Trophoblast cell (in vitro differentiated cells and primary cell): Measurements from ENCODE around the gene APOC3.
"Not testable (repeated sequence)": the region's sequence is repeated elsewhere in the genome, so short reads cannot be mapped to it uniquely, and the experiment has no call there.

Experiments
- DNase-seq, 2 donors: peaks; one replicate each; pipeline ENCODE4 v3.0.0-alpha.2; 2016
- H2AFZ ChIP-seq: 2 replicates; pipeline ENCODE4 v1.6.1; 2013; ENCODE audit warnings: low read length, moderate library complexity, mild to moderate bottlenecking; ENCODE audit not compliant: insufficient read depth, poor library complexity
- H2AK5ac ChIP-seq: 2 replicates; pipeline ENCODE4 v1.6.1; 2013; ENCODE audit warnings: mild to moderate bottlenecking, low read length
- H2BK120ac ChIP-seq: 2 replicates; pipeline ENCODE4 v1.6.1; 2013; ENCODE audit warnings: low read length, mild to moderate bottlenecking, moderate library complexity; ENCODE audit not compliant: insufficient read depth, poor library complexity
- H2BK12ac ChIP-seq: 2 replicates; pipeline ENCODE4 v1.6.1; 2013; ENCODE audit warnings: mild to moderate bottlenecking, low read length, moderate library complexity
- H2BK5ac ChIP-seq: 2 replicates; pipeline ENCODE4 v1.6.1; 2013; ENCODE audit warnings: low read length, low read depth, moderate library complexity, mild to moderate bottlenecking; ENCODE audit not compliant: poor library complexity
- H3K14ac ChIP-seq: 2 replicates; pipeline ENCODE4 v1.6.1; 2013; ENCODE audit warnings: mild to moderate bottlenecking, low read length
- H3K18ac ChIP-seq: 2 replicates; pipeline ENCODE4 v1.6.1; 2013; ENCODE audit warnings: mild to moderate bottlenecking, low read length
- H3K23ac ChIP-seq: 2 replicates; pipeline ENCODE4 v1.6.1; 2013; ENCODE audit warnings: low read length
- H3K27ac ChIP-seq: 2 replicates; pipeline ENCODE4 v1.5.1; 2013; ENCODE audit warnings: low read depth, mild to moderate bottlenecking, inconsistent platforms, low read length, moderate library complexity
- H3K27me3 ChIP-seq: 2 replicates; pipeline ENCODE4 v1.6.1; 2013; ENCODE audit warnings: inconsistent platforms, mild to moderate bottlenecking, low read length, moderate library complexity; ENCODE audit not compliant: insufficient read depth
- H3K36me3 ChIP-seq, 2 experiments: 1 replicate in 1 of 2; 2 replicates in 1 of 2; pipeline ENCODE4 v1.6.1; 2013; ENCODE audit warnings: low read length in 2 of 2, mild to moderate bottlenecking in 2 of 2, moderate library complexity in 1 of 2; ENCODE audit not compliant: insufficient read depth in 2 of 2, control insufficient read depth in 1 of 2
- H3K4ac ChIP-seq: 2 replicates; pipeline ENCODE4 v1.6.1; 2013; ENCODE audit warnings: low read depth, mild to moderate bottlenecking, low read length, moderate library complexity
- H3K4me1 ChIP-seq, 2 experiments: 1 replicate in 1 of 2; 2 replicates in 1 of 2; pipeline ENCODE4 v1.6.1; 2013; ENCODE audit warnings: low read length in 2 of 2, mild to moderate bottlenecking in 2 of 2, moderate library complexity in 1 of 2; ENCODE audit not compliant: insufficient read depth in 2 of 2, control insufficient read depth in 1 of 2
- H3K4me2 ChIP-seq: 2 replicates; pipeline ENCODE4 v1.6.1; 2013; ENCODE audit warnings: inconsistent platforms, mild to moderate bottlenecking, low read length, moderate library complexity
- H3K4me3 ChIP-seq: 2 replicates; pipeline ENCODE4 v1.5.1; 2013; ENCODE audit warnings: mild to moderate bottlenecking, low read depth, low read length, inconsistent platforms
- H3K79me1 ChIP-seq: one replicate; pipeline ENCODE4 v1.6.1; 2013; ENCODE audit warnings: low read length
- H3K79me2 ChIP-seq: 2 replicates; pipeline ENCODE4 v1.6.1; 2013; ENCODE audit warnings: low read length, mild to moderate bottlenecking; ENCODE audit not compliant: control insufficient read depth, insufficient read depth, poor library complexity
- H3K9ac ChIP-seq: 2 replicates; pipeline ENCODE4 v1.6.1; 2013; ENCODE audit warnings: mild to moderate bottlenecking, low read length
- H3K9me3 ChIP-seq: 2 replicates; pipeline ENCODE4 v1.6.1; 2013; ENCODE audit warnings: low read depth, mild to moderate bottlenecking, control low read depth, inconsistent platforms, low read length; ENCODE audit not compliant: insufficient read depth
- H4K12ac ChIP-seq: 2 replicates; pipeline ENCODE4 v1.6.1; 2013; ENCODE audit warnings: low read depth, mild to moderate bottlenecking, low read length, moderate library complexity
- H4K8ac ChIP-seq: 2 replicates; pipeline ENCODE4 v1.6.1; 2013; ENCODE audit warnings: low read depth, mild to moderate bottlenecking, low read length, moderate library complexity
- H4K91ac ChIP-seq: one replicate; pipeline ENCODE4 v1.6.1; 2013; ENCODE audit warnings: low read depth, mild to moderate bottlenecking, low read length, moderate library complexity
- WGBS: extraction: QIAGEN DNeasy Blood & Tissue Kit; methylation state at CpG from one replicate; pipeline ENCODE4 v1.1.7; 2013; ENCODE audit warnings: missing lambda C conversion rate; ENCODE audit not compliant: insufficient read length, insufficient coverage; ENCODE audit errors: extremely low coverage; 5-methylcytosine and 5-hydroxymethylcytosine counted together

The APOC3 gene

DNA sequence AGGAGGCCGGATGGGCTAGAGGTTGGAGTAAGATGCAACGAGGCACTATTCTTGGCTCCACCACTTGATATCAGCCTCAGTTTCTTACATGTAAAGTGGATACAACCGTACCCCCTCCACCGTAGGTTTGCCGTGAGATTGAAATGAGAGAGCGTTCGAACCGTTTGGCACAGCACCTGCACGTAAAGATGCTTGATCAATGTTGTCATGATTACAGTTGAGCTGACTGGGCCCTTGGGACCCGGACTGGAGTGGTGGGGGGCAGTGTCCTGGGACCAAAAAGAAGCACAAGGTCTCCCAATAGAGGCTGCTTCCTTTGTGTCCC, 3.7 kb downstream of the APOC3 start:
- no peak overlapping the region for H3K14ac ChIP-seq
- H3K4me1 ChIP-seq: peaks cover 15 to 17% of the 10 kb centered on the region in 2 experiments
- H3K9ac ChIP-seq: no peak overlapping the region
- H4K12ac ChIP-seq: no peak overlapping the region
- no peak overlapping the region for H2AK5ac ChIP-seq
- H3K4me3 ChIP-seq: no peak overlapping the region
- H3K27me3 ChIP-seq: no peaks in the 10 kb centered on the region
- no peak overlapping the region for H2BK120ac ChIP-seq
- no peak overlapping the region for H3K4me2 ChIP-seq
- no peak overlapping the region for H3K18ac ChIP-seq
- no peaks in the 10 kb centered on the region for H3K9me3 ChIP-seq
- no peaks in the 10 kb centered on the region for H3K79me2 ChIP-seq
- H3K23ac ChIP-seq: no peak overlapping the region
- H3K36me3 ChIP-seq: no peaks in the 10 kb centered on the region
- H2BK12ac ChIP-seq: no peak overlapping the region
- H3K27ac ChIP-seq: no peak overlapping the region
- no peak overlapping the region for H3K4ac ChIP-seq
- H3K79me1 ChIP-seq: peaks cover 3% of the 10 kb centered on the region
- no peak overlapping the region for H4K8ac ChIP-seq
- no peak overlapping the region for H4K91ac ChIP-seq
- no peak overlapping the region for H2BK5ac ChIP-seq
- DNase-seq: no peak
- no CpG with 5 or more reads among the region's 10 CpGs for WGBS
- no peak overlapping the region for H2AFZ ChIP-seq

DNA sequence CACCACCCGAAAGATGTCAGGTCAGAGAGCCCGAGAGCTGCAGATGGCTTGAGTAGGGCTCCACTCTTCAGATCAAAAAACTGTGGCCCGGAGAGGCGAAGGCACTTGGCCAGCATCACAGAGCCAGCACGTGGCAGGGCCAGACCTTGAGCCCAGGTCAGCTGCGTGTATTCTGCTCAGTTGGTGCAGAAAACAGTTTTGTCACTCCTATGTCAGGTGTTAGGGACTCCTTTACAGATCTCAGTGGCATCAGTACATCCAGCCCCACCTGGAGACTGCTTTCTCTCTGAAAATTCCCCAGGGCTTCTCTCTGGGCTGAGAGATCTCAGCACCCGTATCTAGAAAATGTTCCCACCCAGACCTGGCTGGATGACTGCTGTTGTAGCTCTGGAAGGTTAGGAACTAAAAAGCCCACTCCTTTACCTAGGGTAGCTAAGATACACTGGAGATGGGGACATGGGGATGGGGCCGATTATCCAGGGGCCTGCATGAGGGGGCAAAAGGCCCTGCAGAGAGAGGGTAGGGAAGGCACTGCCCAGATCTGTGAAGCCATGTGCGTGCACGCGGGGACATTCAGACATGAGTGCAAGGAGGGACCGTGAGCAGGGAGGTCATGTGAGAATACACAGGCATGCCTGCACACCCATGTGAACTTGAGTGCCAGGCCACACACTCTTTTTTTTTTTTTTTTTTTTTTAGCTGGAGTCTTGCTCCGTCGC, 4.3 kb downstream of the APOC3 start:
- Histone ChIP-seq H3K4ac (no peak overlapping the region), H3K14ac (no peak overlapping the region), H2AFZ (no peak overlapping the region), H2BK120ac (no peak overlapping the region), H4K8ac (no peak overlapping the region), H3K18ac (no peak overlapping the region), H4K91ac (no peak overlapping the region), H3K79me1 (peaks cover 3% of the 10 kb centered on the region), H3K9me3 (no peaks in the 10 kb centered on the region), H2AK5ac (no peak overlapping the region), H3K23ac (no peak overlapping the region), H3K27ac (no peak overlapping the region), H3K9ac (no peak overlapping the region), H4K12ac (no peak overlapping the region), H2BK12ac (no peak overlapping the region), H3K79me2 (no peaks in the 10 kb centered on the region), H3K36me3 (no peaks in the 10 kb centered on the region), H3K4me1 (peaks cover 15 to 17% of the 10 kb centered on the region in 2 experiments), H2BK5ac (no peak overlapping the region), H3K27me3 (no peaks in the 10 kb centered on the region), H3K4me2 (no peak overlapping the region), H3K4me3 (no peak overlapping the region)
- no CpG with 5 or more reads among the region's 14 CpGs for WGBS
- no peak for DNase-seq

- not testable (repeated sequence) for H3K79me1 ChIP-seq, H3K36me3 ChIP-seq, H2BK120ac ChIP-seq, H4K12ac ChIP-seq, H3K14ac ChIP-seq, H2AFZ ChIP-seq, H4K8ac ChIP-seq, H3K18ac ChIP-seq, H3K27ac ChIP-seq, H3K23ac ChIP-seq, H3K4me3 ChIP-seq, H2BK5ac ChIP-seq, H3K4ac ChIP-seq, H2AK5ac ChIP-seq, DNase-seq, H3K9me3 ChIP-seq, H4K91ac ChIP-seq, H3K9ac ChIP-seq, H2BK12ac ChIP-seq, H3K79me2 ChIP-seq, H3K27me3 ChIP-seq, H3K4me2 ChIP-seq
- peaks cover 13 to 15% of the 10 kb centered on the region in 2 experiments for H3K4me1 ChIP-seq
- WGBS: no CpG with 5 or more reads among the region's 13 CpGs
These were observed 4.9 kb downstream of the APOC3 start for GRCh38 chr11:116834535-116835041.

- Histone ChIP-seq H3K4me1 (peaks cover 12 to 15% of the 10 kb centered on the region in 2 experiments), H2AFZ (no peak overlapping the region), H3K18ac (no peak overlapping the region), H3K79me1 (peaks cover under 1% of the 10 kb centered on the region), H3K27ac (no peak overlapping the region), H3K79me2 (no peaks in the 10 kb centered on the region), H3K14ac (no peak overlapping the region), H3K4ac (no peak overlapping the region), H3K4me3 (no peak overlapping the region), H2BK5ac (no peak overlapping the region), H4K91ac (no peak overlapping the region), H2BK12ac (no peak overlapping the region), H4K8ac (no peak overlapping the region), H3K27me3 (no peaks in the 10 kb centered on the region), H3K9ac (no peak overlapping the region), H2BK120ac (no peak overlapping the region), H3K9me3 (no peaks in the 10 kb centered on the region), H2AK5ac (no peak overlapping the region), H4K12ac (no peak overlapping the region), H3K4me2 (peak overlapping the region; percentile 73), H3K23ac (no peak overlapping the region), H3K36me3 (no peaks in the 10 kb centered on the region)
- no CpG with 5 or more reads among the region's 28 CpGs for WGBS
- no peak for DNase-seq
These were observed 5.5 kb downstream of the APOC3 start for GRCh38 chr11:116835042-116835772.
